K562 (cell line): Measurements from ENCODE around the gene CCDC169. TPM values are rescaled to one million over a fixed set of nuclear protein-coding genes. Genes with fewer than 3 reads are reported as not detected.

ENCODE experiments used
- ATAC-seq: fragments of 200-7000 bp; cut with Tn5 transposase; 3 replicates; pipeline ENCODE4 v1.9.1; 2020; ENCODE audit warnings: moderate library complexity
- BruUV-seq: library from RNA; stranded (reverse); fragments of 400-500 nt; replicated peaks from 2 replicates; lab custom pipeline; 2021; lab: Mats Ljungman, UMichigan
- CTCF ChIA-PET: fragments of 300-600 bp; formaldehyde crosslinking; extraction: SDS; loops from one replicate; lab custom pipeline; 2021; ENCODE audit warnings: low intra/inter-chr PET ratio; lab: Yijun Ruan, JAX
- POLR2A ChIA-PET: fragments of 300-600, 350-650 bp; sonication (Branson Sonifier 250); formaldehyde crosslinking; extraction: SDS; loops from one replicate; lab custom pipeline; 2021; ENCODE audit warnings: antibody characterized with exemption, inconsistent platforms; lab: Yijun Ruan, JAX
- DNase-seq, 4 experiments: peaks; one replicate each; pipeline versions ENCODE4 v3.0.0 to v3.0.0-alpha.2; 2011 to 2018; ENCODE audit warnings: low spot score in 3 of 4, mixed read lengths in 3 of 4; ENCODE audit errors: extremely low read depth in 1 of 4
- FAIRE-seq: peaks from 2 replicates; lab custom pipeline; 2011; peaks lifted over from hg19 to GRCh38; lab: Jason Lieb, UNC
- H2AFZ ChIP-seq: 2 replicates; pipeline ENCODE4 v1.6.0; 2011; ENCODE audit warnings: low read depth, low read length, control low read depth, inconsistent platforms
- H3K27ac ChIP-seq: fragments of 200-600 bp; 3 replicates; pipeline ENCODE4 v1.8.0; 2011; ENCODE audit warnings: low read depth, mild to moderate bottlenecking, control low read depth, inconsistent platforms, low read length, moderate library complexity, mixed read lengths; ENCODE audit errors: extremely low read depth
- H3K27me3 ChIP-seq, 2 experiments: fragments of 300-600 bp in 1 of 2; 2 replicates in 1 of 2; 3 replicates in 1 of 2; pipeline versions ENCODE4 v1.6.0 to v1.8.0; 2011; ENCODE audit warnings: inconsistent platforms in 2 of 2, low read length in 2 of 2, mild to moderate bottlenecking in 1 of 2, mixed read lengths in 1 of 2, moderate library complexity in 1 of 2; ENCODE audit not compliant: control insufficient read depth in 2 of 2, insufficient read depth in 2 of 2
- H3K36me3 ChIP-seq: fragments of 300-600 bp; 3 replicates; pipeline ENCODE4 v1.8.0; 2011; ENCODE audit warnings: mild to moderate bottlenecking, low read length, inconsistent platforms; ENCODE audit not compliant: control insufficient read depth, insufficient read depth
- H3K4me1 ChIP-seq, 2 experiments: fragments of 200-600 bp in 1 of 2; replicated peaks in 1 of 2; 2 replicates in 1 of 2; 3 replicates in 1 of 2; pipeline versions ENCODE4 v1.5.1 to v1.8.0; 2011; ENCODE audit warnings: inconsistent platforms in 2 of 2, low read length in 2 of 2, mild to moderate bottlenecking in 1 of 2, mixed read lengths in 1 of 2, moderate library complexity in 1 of 2; ENCODE audit not compliant: control insufficient read depth in 2 of 2, insufficient read depth in 2 of 2
- H3K4me2 ChIP-seq: 2 replicates; pipeline ENCODE4 v1.6.1; 2011; ENCODE audit warnings: low read length, control low read depth, inconsistent platforms, mixed read lengths; ENCODE audit not compliant: insufficient read depth
- H3K4me3 ChIP-seq: fragments of 200-600 bp; sonication (generic), shearing (Covaris generic); 2 replicates; pipeline ENCODE4 v1.5.1; 2016; ENCODE audit warnings: control low read depth, inconsistent platforms
- H3K79me2 ChIP-seq: fragments of 200-600 bp; 3 replicates; pipeline ENCODE4 v1.8.0; 2011; ENCODE audit warnings: low read length, inconsistent platforms; ENCODE audit not compliant: control insufficient read depth, insufficient read depth
- H3K9ac ChIP-seq, 2 experiments: 2 replicates each; pipeline versions ENCODE4 v1.6.0 to v1.6.1; 2011; ENCODE audit warnings: low read depth in 2 of 2, low read length in 2 of 2, control low read depth in 1 of 2, inconsistent platforms in 1 of 2, mild to moderate bottlenecking in 1 of 2, mixed read lengths in 1 of 2; ENCODE audit not compliant: insufficient read depth in 1 of 2
- H3K9me1 ChIP-seq: one replicate; pipeline ENCODE4 v1.6.0; 2011; ENCODE audit warnings: inconsistent platforms, mild to moderate bottlenecking, low read length, moderate library complexity; ENCODE audit not compliant: control insufficient read depth, insufficient read depth
- H3K9me3 ChIP-seq: replicated peaks from 2 replicates; pipeline ENCODE4 v1.5.1; 2011; ENCODE audit warnings: low read depth, low read length, inconsistent platforms; ENCODE audit not compliant: control insufficient read depth, insufficient read depth
- H4K20me1 ChIP-seq: replicated peaks from 2 replicates; pipeline ENCODE4 v1.6.1; 2011; ENCODE audit warnings: low read length, inconsistent platforms, mixed read lengths; ENCODE audit not compliant: control insufficient read depth, insufficient read depth
- NFE2L1 ChIP-seq: fragments of 450-650 bp; IDR thresholded peaks from 2 replicates; pipeline ENCODE4 v1.6.1; 2016; ENCODE audit warnings: missing genetic modification characterization, low read depth, mild to moderate bottlenecking, missing compliant biosample characterization, moderate library complexity, borderline replicate concordance
- RAD51 ChIP-seq: fragments of 450-650 bp; IDR thresholded peaks from 2 replicates; pipeline ENCODE4 v1.7.1; 2016; ENCODE audit warnings: low read depth, mild to moderate bottlenecking, borderline replicate concordance
- ZNF324 ChIP-seq: fragments of 250-450 bp; sonication (Bioruptor Pico); IDR thresholded peaks from 2 replicates; pipeline ENCODE4 v1.4.0; 2020; ENCODE audit warnings: mild to moderate bottlenecking
- ZNF551 ChIP-seq: fragments of 250-450 bp; sonication (Bioruptor Pico); IDR thresholded peaks from 2 replicates; pipeline ENCODE4 v1.5.0; 2021; ENCODE audit warnings: mild to moderate bottlenecking, moderate library complexity
- ZNF79 ChIP-seq: fragments of 250-450 bp; sonication (Bioruptor Pico); IDR thresholded peaks from 2 replicates; pipeline ENCODE4 v1.4.0; 2020; ENCODE audit warnings: low read depth, mild to moderate bottlenecking, moderate library complexity
- WGBS: fragments of 100-300 bp; shearing (Covaris generic); methylation state at CpG from one replicate; pipeline ENCODE4 v1.1.6; 2016; ENCODE audit warnings: low coverage, mixed read lengths; ENCODE audit not compliant: insufficient coverage; ENCODE audit errors: missing lambda C conversion rate; 5-methylcytosine and 5-hydroxymethylcytosine counted together
- in situ Hi-C: fragments of 300-500 bp; cut with MboI; formaldehyde crosslinking; loops from 4 replicates; pipeline ENCODE4 v1.15.0; 2018; ENCODE audit warnings: inconsistent platforms, mixed read lengths
- intact Hi-C: fragments of 100-400 bp; cut with micrococcal nuclease; formaldehyde crosslinking; loops from 2 replicates; pipeline ENCODE4 v1.14.2; 2022
- polyA plus RNA-seq, 8 experiments: library from polyadenylated mRNA; depleted of rRNA in 4 of 8; stranded (reverse) in 5 of 8; unstranded in 3 of 8; fragments of >200 nt; fragmentation: Nextera tagmentation in 2 of 8; fragmentation: Illumina TruSeq in 1 of 8; extraction: Ambion mirVana in 2 of 8; extraction: Trizol in 1 of 8; gene quantifications; 2 replicates each; pipeline versions ENCODE4 v1.2.1 to v1.2.3, GENCODE V29; 2011 to 2014; ENCODE audit warnings: inconsistent platforms in 1 of 8, missing spikeins in 1 of 8
- total RNA-seq, 7 experiments: library from RNA; depleted of rRNA in 6 of 7; stranded (reverse); fragments of >200 nt in 6 of 7; fragmentation: Illumina TruSeq in 2 of 7; extraction: Trizol in 2 of 7; gene quantifications; 2 replicates each; pipeline versions ENCODE4 v1.2.1 to v1.2.3, GENCODE V29; 2011 to 2021; ENCODE audit warnings: low replicate concordance in 1 of 7
- TF ChIP-seq, protein P1 (sequence below), 3 experiments: fragments of 200-800 bp in 1 of 3; sonication (Bioruptor generic) in 1 of 3; sonication (generic) in 1 of 3; formaldehyde crosslinking in 1 of 3; IDR thresholded peaks; 2 replicates each; pipeline versions ENCODE4 v1.6.1 to v1.8.0; 2016 to 2022; ENCODE audit warnings: mild to moderate bottlenecking in 2 of 3, missing compliant biosample characterization in 2 of 3, missing genetic modification characterization in 2 of 3, missing genetic modification reagents in 1 of 3
- TF ChIP-seq, protein P2 (sequence below): fragments of 150-350 bp; conservative IDR thresholded peaks from 2 replicates; pipeline ENCODE4 v1.6.1; 2014; ENCODE audit warnings: low read length

The CCDC169 gene
- total and polyA plus RNA-seq, 9 of the 15 experiments (the other 6 are each of a cell fraction or from before 2014, with no cell fraction given), result 6.8 to 22.0 (median 12.4) TPM

DNA sequence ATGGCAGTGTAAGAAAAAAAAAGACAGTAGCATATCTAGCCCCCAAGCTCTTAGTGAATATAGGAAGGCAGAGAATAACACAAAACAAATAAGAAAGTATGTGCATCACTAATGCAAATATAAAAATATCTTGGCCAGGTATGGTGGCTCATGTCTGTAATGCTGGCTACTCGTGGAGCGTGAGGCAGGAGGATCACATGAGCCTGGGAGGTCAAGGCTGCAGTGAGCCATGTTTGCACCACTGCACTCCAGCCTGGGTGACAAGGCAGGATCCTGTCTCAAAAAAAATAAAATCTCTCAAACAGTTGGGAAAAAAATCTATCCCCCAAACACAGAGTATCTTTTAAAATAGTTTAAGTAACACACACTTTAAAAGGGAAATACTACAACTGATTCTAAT lies 31.2 kb upstream of the CCDC169 start:
- Histone ChIP-seq H3K9ac (no peak overlapping the region), H3K4me1 (no peaks in the 10 kb centered on the region), H3K9me3 (no peaks in the 10 kb centered on the region), H3K79me2 (peaks cover 27% of the 10 kb centered on the region), H3K9me1 (no peaks in the 10 kb centered on the region), H3K27me3 (no peaks in the 10 kb centered on the region), H3K36me3 (peaks cover 58% of the 10 kb centered on the region), H3K27ac (no peak overlapping the region), H4K20me1 (no peaks in the 10 kb centered on the region), H3K4me3 (no peak overlapping the region), H3K4me2 (no peak overlapping the region), H2AFZ (no peak overlapping the region)
- no peak for FAIRE-seq
- no TSS peak for BruUV-seq
- CTCF ChIA-PET, result no interaction called here
- POLR2A ChIA-PET, result no interaction called here
- ATAC-seq, result no peak
- in situ Hi-C loops (no loop called here), intact Hi-C loops (no loop called here)
- no peak for DNase-seq
- WGBS, result 100% methylated on average over 2 of the region's 2 CpGs
- TF ChIP-seq RAD51, result no peak
- TF ChIP-seq ZNF551 (CRISPR knock-in tag), result no peak
- TF ChIP-seq ZNF324, result no peak
- TF ChIP-seq NFE2L1 (tag), result no peak
- TF ChIP-seq, protein P1, sequence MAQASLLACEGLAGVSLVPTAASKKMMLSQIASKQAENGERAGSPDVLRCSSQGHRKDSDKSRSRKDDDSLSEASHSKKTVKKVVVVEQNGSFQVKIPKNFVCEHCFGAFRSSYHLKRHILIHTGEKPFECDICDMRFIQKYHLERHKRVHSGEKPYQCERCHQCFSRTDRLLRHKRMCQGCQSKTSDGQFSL (CRISPR knock-in tag; IDR thresholded peaks at IDR 0.05), result no peak
- TF ChIP-seq, protein P1 (tag; IDR thresholded peaks at IDR 0.05), result no peak
- TF ChIP-seq ZNF79 (CRISPR knock-in tag), result no peak
- TF ChIP-seq, protein P2, sequence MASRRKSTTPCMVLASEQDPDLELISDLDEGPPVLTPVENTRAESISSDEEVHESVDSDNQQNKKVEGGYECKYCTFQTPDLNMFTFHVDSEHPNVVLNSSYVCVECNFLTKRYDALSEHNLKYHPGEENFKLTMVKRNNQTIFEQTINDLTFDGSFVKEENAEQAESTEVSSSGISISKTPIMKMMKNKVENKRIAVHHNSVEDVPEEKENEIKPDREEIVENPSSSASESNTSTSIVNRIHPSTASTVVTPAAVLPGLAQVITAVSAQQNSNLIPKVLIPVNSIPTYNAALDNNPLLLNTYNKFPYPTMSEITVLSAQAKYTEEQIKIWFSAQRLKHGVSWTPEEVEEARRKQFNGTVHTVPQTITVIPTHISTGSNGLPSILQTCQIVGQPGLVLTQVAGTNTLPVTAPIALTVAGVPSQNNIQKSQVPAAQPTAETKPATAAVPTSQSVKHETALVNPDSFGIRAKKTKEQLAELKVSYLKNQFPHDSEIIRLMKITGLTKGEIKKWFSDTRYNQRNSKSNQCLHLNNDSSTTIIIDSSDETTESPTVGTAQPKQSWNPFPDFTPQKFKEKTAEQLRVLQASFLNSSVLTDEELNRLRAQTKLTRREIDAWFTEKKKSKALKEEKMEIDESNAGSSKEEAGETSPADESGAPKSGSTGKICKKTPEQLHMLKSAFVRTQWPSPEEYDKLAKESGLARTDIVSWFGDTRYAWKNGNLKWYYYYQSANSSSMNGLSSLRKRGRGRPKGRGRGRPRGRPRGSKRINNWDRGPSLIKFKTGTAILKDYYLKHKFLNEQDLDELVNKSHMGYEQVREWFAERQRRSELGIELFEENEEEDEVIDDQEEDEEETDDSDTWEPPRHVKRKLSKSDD, result no peak
